OCI-LY7 (cell line): Measurements from ENCODE around the gene SLC26A8. TPM values are rescaled to one million over a fixed set of nuclear protein-coding genes. Genes with fewer than 3 reads are reported as not detected.
"Not testable (repeated sequence)": the region's sequence is repeated elsewhere in the genome, so short reads cannot be mapped to it uniquely, and the experiment has no call there.

Source experiments
- BruUV-seq: library from RNA; stranded (reverse); fragments of 400-500 nt; replicated peaks from 2 replicates; lab custom pipeline; 2021; lab: Mats Ljungman, UMichigan
- CTCF ChIA-PET: fragments of 300-600 bp; sonication (Branson Sonifier 250); formaldehyde crosslinking; loops from one replicate; lab custom pipeline; 2022; ENCODE audit warnings: antibody characterized with exemption; ENCODE audit not compliant: unreplicated experiment; lab: Charles Lee
- POLR2A ChIA-PET: fragments of 300-600 bp; sonication (Branson Sonifier 250); formaldehyde crosslinking; loops from one replicate; lab custom pipeline; 2022; ENCODE audit warnings: antibody characterized with exemption; lab: Charles Lee
- DNase-seq: peaks from one replicate; pipeline ENCODE4 v3.0.0-alpha.2; 2015; ENCODE audit warnings: low spot score
- H2AFZ ChIP-seq: fragments of 200-600 bp; sonication (generic), shearing (Covaris generic); 2 replicates; pipeline ENCODE4 v1.6.1; 2014; ENCODE audit warnings: mild to moderate bottlenecking, antibody characterized with exemption, low read length, moderate library complexity
- H3K27ac ChIP-seq: fragments of 200-600 bp; sonication (generic); 2 replicates; pipeline ENCODE4 v1.5.1; 2014; ENCODE audit warnings: mixed run types, low read depth, mild to moderate bottlenecking, moderate library complexity, low read length, inconsistent platforms; ENCODE audit not compliant: poor library complexity, severe bottlenecking
- H3K36me3 ChIP-seq: fragments of 200-600 bp; sonication (generic); 2 replicates; pipeline ENCODE4 v1.6.1; 2014; ENCODE audit warnings: mild to moderate bottlenecking, antibody characterized with exemption, low read length, moderate library complexity, mixed read lengths; ENCODE audit not compliant: insufficient read depth
- H3K4me1 ChIP-seq: fragments of 200-600 bp; sonication (generic); 2 replicates; pipeline ENCODE4 v1.5.1; 2014; ENCODE audit warnings: mild to moderate bottlenecking, low read length; ENCODE audit not compliant: insufficient read depth, poor library complexity, severe bottlenecking
- H3K4me2 ChIP-seq: fragments of 200-600 bp; sonication (generic); 2 replicates; pipeline ENCODE4 v1.6.1; 2014; ENCODE audit warnings: mild to moderate bottlenecking, low read length
- H3K4me3 ChIP-seq: fragments of 200-600 bp; sonication (generic); 2 replicates; pipeline ENCODE4 v1.5.1; 2014; ENCODE audit warnings: mild to moderate bottlenecking, low read depth, low read length; ENCODE audit not compliant: poor library complexity, severe bottlenecking
- H3K79me2 ChIP-seq: fragments of 200-600 bp; sonication (generic); 2 replicates; pipeline ENCODE4 v1.6.1; 2016; ENCODE audit warnings: low read depth, mild to moderate bottlenecking, low read length, moderate library complexity, mixed read lengths; ENCODE audit not compliant: insufficient read depth
- H3K9me2 ChIP-seq: fragments of 200-600 bp; sonication (generic); 2 replicates; pipeline ENCODE4 v1.6.1; 2016; ENCODE audit warnings: mild to moderate bottlenecking, low read length, mixed read lengths; ENCODE audit not compliant: insufficient read depth
- H3K9me3 ChIP-seq: fragments of 200-600 bp; sonication (generic); 2 replicates; pipeline ENCODE4 v1.6.1; 2014; ENCODE audit warnings: mild to moderate bottlenecking, mixed run types, low read length, mixed read lengths
- H4K20me1 ChIP-seq: fragments of 200-600 bp; sonication (generic); 2 replicates; pipeline ENCODE4 v1.6.1; 2014; ENCODE audit warnings: mild to moderate bottlenecking, antibody characterized with exemption, low read length, moderate library complexity, mixed read lengths; ENCODE audit not compliant: insufficient read depth
- EZH2phosphoT487 ChIP-seq: fragments of 200-600 bp; sonication (generic); IDR thresholded peaks from 2 replicates; pipeline ENCODE4 v1.6.1; 2018; ENCODE audit warnings: low read depth, borderline replicate concordance, mild to moderate bottlenecking, mixed run types, antibody characterized with exemption, low read length, moderate library complexity, mixed read lengths
- intact Hi-C: fragments of 100-400 bp; cut with micrococcal nuclease; formaldehyde crosslinking; loops from one replicate; pipeline ENCODE4 v1.10.0; 2022; ENCODE audit not compliant: unreplicated experiment
- total RNA-seq, 2 experiments: library from RNA; depleted of rRNA in 1 of 2; stranded (reverse); fragments of >200 nt in 1 of 2; shearing (Covaris generic) in 1 of 2; gene quantifications; 2 replicates each; pipeline ENCODE4 v1.2.3, GENCODE V29; 2014 to 2022
- TF ChIP-seq, protein P1 (sequence below): fragments of 200-600 bp; sonication (generic); conservative IDR thresholded peaks from 2 replicates; pipeline ENCODE4 v1.5.1; 2014; ENCODE audit warnings: mild to moderate bottlenecking, antibody characterized with exemption, low read length, moderate library complexity, mixed read lengths

SLC26A8 gene
- total RNA-seq, 2 experiments from 2014 or later, result not detected

DNA sequence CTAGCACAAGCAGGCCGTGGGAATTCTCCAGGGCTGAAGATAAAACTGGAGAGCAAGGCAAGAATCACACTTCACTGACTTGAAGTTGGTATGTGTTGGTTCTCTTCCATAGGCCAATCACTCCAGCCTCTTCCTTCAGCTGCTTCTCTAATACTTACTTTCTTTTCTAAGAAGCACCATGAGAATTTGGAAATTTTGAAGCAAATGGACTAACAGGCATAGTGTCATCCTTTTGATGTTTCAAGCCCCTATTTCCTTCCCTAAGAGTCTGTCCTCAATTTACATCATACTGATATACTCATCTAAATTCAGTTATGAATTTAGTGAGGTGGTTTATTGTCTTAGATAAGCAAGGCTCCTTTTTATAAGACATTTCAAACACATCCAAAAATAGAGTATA lies 24.0 kb downstream of the SLC26A8 start:
- no peak overlapping the region for H3K4me2 ChIP-seq
- TF ChIP-seq, protein P1, sequence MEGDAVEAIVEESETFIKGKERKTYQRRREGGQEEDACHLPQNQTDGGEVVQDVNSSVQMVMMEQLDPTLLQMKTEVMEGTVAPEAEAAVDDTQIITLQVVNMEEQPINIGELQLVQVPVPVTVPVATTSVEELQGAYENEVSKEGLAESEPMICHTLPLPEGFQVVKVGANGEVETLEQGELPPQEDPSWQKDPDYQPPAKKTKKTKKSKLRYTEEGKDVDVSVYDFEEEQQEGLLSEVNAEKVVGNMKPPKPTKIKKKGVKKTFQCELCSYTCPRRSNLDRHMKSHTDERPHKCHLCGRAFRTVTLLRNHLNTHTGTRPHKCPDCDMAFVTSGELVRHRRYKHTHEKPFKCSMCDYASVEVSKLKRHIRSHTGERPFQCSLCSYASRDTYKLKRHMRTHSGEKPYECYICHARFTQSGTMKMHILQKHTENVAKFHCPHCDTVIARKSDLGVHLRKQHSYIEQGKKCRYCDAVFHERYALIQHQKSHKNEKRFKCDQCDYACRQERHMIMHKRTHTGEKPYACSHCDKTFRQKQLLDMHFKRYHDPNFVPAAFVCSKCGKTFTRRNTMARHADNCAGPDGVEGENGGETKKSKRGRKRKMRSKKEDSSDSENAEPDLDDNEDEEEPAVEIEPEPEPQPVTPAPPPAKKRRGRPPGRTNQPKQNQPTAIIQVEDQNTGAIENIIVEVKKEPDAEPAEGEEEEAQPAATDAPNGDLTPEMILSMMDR, result no peak
- TF ChIP-seq EZH2phosphoT487, result no peak
- H2AFZ ChIP-seq, result no peak overlapping the region
- H3K9me3 ChIP-seq, result no peaks in the 10 kb centered on the region
- no peaks in the 10 kb centered on the region for H3K4me1 ChIP-seq
- no peak overlapping the region for H3K4me3 ChIP-seq
- POLR2A ChIA-PET, result no interaction called here
- intact Hi-C loops, result no loop called here
- H3K36me3 ChIP-seq, result no peaks in the 10 kb centered on the region
- H3K27ac ChIP-seq, result no peak overlapping the region
- no TSS peak for BruUV-seq
- CTCF ChIA-PET, result no interaction called here
- no peaks in the 10 kb centered on the region for H4K20me1 ChIP-seq
- H3K79me2 ChIP-seq, result no peaks in the 10 kb centered on the region
- DNase-seq, result no peak
- H3K9me2 ChIP-seq, result no peaks in the 10 kb centered on the region

DNA sequence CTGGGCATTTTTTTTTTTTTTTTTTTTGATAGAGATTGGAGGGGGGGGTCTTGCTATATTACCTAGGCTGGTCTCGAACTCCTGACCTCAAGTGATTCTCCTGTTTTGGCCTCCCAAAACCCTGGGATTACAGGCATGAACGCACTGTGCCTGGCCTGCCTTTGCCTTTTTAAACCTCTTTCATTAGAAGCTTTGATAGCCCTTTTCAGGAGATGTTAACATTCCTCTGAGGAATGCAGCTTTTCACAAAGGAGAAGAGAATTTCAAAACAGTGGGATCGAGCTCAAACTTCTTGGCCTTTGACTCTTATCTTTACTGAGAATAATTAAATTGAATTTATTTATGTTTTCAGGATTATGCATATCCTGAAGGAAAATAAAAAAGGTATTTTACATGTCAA lies 31.3 kb downstream of the SLC26A8 start:
- TF ChIP-seq, protein P1, result no peak
- TF ChIP-seq EZH2phosphoT487, result no peak
- ChIA-PET POLR2A (interaction anchor here (0.7 kb wide), 1 partner anchor 180 kb away, joined by 5 read pairs; no protein-coding TSS in a partner anchor), CTCF (no interaction called here)

DNA sequence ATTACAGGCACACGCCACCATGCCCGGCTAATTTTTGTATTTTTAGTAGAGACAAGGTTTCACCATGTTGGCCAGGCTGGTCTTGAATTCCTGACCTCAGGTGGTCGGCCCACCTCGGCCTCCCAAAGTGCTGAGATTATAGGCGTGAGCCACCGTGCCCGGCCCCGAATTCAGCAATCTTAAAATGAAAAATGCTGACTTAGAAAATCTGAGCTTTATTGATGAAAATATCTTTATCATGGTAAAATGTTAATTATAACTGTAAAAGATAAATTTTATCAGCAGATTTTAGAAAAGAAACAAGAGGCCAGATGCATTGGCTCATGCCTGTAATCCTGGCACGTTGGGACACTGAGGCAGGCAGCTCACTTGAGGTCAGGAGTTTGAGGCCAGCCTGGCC lies 36.4 kb downstream of the SLC26A8 start:
- CTCF ChIA-PET, H3K4me3 ChIP-seq, H3K4me1 ChIP-seq, H4K20me1 ChIP-seq, H3K9me3 ChIP-seq, H3K4me2 ChIP-seq, H3K27ac ChIP-seq, H2AFZ ChIP-seq, H3K36me3 ChIP-seq, intact Hi-C loops, H3K9me2 ChIP-seq, H3K79me2 ChIP-seq, DNase-seq, BruUV-seq: not testable (repeated sequence)
- POLR2A ChIA-PET, result interaction anchor here (0.5 kb wide), 1 partner anchor 75 kb away, joined by 3 read pairs; no protein-coding TSS in a partner anchor

More for the DNA sequence above, 31.3 kb downstream of the SLC26A8 start:
- Histone ChIP-seq H3K4me3 (no peak overlapping the region), H3K9me3 (no peaks in the 10 kb centered on the region), H3K27ac (no peak overlapping the region), H4K20me1 (no peaks in the 10 kb centered on the region), H2AFZ (no peak overlapping the region), H3K36me3 (no peaks in the 10 kb centered on the region), H3K4me1 (no peaks in the 10 kb centered on the region), H3K79me2 (no peaks in the 10 kb centered on the region), H3K4me2 (no peak overlapping the region), H3K9me2 (no peaks in the 10 kb centered on the region)
- no TSS peak for BruUV-seq
- no peak for DNase-seq
- intact Hi-C loops, result no loop called here
